Measurements from ENCODE around the gene C1QTNF8. TPM values are rescaled to one million over a fixed set of nuclear protein-coding genes. Genes with fewer than 3 reads are reported as not detected.

The C1QTNF8 gene
- total and polyA plus RNA-seq, 2 of the 8 experiments (the other 6 are each of a cell fraction or from before 2014, with no cell fraction given) = not detected

DNA sequence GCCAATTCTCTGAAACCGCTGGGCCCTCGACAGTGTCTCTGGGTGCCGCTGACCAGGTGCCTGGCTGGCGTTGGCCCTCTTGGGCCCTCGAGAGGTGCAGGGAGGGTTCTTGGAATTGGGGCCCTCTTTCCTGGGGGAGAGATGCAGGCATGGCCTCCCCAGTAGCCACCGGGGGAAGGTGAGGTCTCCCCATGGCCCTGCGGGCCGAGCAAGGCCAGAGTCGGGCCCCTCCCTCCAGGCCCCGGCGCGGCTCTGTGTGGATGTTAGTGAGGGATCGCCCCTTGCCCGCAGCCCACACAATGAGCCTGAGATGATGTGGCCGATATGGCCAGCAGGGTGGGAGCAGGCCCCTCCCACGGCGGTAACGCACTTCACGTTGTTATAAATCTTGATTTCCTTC lies 23.1 kb upstream of the C1QTNF8 start (continued):
- TF ChIP-seq, protein P1, sequence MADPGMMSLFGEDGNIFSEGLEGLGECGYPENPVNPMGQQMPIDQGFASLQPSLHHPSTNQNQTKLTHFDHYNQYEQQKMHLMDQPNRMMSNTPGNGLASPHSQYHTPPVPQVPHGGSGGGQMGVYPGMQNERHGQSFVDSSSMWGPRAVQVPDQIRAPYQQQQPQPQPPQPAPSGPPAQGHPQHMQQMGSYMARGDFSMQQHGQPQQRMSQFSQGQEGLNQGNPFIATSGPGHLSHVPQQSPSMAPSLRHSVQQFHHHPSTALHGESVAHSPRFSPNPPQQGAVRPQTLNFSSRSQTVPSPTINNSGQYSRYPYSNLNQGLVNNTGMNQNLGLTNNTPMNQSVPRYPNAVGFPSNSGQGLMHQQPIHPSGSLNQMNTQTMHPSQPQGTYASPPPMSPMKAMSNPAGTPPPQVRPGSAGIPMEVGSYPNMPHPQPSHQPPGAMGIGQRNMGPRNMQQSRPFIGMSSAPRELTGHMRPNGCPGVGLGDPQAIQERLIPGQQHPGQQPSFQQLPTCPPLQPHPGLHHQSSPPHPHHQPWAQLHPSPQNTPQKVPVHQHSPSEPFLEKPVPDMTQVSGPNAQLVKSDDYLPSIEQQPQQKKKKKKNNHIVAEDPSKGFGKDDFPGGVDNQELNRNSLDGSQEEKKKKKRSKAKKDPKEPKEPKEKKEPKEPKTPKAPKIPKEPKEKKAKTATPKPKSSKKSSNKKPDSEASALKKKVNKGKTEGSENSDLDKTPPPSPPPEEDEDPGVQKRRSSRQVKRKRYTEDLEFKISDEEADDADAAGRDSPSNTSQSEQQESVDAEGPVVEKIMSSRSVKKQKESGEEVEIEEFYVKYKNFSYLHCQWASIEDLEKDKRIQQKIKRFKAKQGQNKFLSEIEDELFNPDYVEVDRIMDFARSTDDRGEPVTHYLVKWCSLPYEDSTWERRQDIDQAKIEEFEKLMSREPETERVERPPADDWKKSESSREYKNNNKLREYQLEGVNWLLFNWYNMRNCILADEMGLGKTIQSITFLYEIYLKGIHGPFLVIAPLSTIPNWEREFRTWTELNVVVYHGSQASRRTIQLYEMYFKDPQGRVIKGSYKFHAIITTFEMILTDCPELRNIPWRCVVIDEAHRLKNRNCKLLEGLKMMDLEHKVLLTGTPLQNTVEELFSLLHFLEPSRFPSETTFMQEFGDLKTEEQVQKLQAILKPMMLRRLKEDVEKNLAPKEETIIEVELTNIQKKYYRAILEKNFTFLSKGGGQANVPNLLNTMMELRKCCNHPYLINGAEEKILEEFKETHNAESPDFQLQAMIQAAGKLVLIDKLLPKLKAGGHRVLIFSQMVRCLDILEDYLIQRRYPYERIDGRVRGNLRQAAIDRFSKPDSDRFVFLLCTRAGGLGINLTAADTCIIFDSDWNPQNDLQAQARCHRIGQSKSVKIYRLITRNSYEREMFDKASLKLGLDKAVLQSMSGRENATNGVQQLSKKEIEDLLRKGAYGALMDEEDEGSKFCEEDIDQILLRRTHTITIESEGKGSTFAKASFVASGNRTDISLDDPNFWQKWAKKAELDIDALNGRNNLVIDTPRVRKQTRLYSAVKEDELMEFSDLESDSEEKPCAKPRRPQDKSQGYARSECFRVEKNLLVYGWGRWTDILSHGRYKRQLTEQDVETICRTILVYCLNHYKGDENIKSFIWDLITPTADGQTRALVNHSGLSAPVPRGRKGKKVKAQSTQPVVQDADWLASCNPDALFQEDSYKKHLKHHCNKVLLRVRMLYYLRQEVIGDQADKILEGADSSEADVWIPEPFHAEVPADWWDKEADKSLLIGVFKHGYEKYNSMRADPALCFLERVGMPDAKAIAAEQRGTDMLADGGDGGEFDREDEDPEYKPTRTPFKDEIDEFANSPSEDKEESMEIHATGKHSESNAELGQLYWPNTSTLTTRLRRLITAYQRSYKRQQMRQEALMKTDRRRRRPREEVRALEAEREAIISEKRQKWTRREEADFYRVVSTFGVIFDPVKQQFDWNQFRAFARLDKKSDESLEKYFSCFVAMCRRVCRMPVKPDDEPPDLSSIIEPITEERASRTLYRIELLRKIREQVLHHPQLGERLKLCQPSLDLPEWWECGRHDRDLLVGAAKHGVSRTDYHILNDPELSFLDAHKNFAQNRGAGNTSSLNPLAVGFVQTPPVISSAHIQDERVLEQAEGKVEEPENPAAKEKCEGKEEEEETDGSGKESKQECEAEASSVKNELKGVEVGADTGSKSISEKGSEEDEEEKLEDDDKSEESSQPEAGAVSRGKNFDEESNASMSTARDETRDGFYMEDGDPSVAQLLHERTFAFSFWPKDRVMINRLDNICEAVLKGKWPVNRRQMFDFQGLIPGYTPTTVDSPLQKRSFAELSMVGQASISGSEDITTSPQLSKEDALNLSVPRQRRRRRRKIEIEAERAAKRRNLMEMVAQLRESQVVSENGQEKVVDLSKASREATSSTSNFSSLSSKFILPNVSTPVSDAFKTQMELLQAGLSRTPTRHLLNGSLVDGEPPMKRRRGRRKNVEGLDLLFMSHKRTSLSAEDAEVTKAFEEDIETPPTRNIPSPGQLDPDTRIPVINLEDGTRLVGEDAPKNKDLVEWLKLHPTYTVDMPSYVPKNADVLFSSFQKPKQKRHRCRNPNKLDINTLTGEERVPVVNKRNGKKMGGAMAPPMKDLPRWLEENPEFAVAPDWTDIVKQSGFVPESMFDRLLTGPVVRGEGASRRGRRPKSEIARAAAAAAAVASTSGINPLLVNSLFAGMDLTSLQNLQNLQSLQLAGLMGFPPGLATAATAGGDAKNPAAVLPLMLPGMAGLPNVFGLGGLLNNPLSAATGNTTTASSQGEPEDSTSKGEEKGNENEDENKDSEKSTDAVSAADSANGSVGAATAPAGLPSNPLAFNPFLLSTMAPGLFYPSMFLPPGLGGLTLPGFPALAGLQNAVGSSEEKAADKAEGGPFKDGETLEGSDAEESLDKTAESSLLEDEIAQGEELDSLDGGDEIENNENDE (IDR thresholded peaks at IDR 0.05; ENCODE audit: insufficient replicate concordance, low read length) = no peak
- TF ChIP-seq, protein P2, sequence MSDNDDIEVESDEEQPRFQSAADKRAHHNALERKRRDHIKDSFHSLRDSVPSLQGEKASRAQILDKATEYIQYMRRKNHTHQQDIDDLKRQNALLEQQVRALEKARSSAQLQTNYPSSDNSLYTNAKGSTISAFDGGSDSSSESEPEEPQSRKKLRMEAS (IDR thresholded peaks at IDR 0.05) = no peak
- no peak for TF ChIP-seq KDM5A (IDR thresholded peaks at IDR 0.05; ENCODE audit: low read length)
- no peak for TF ChIP-seq ASH2L (IDR thresholded peaks at IDR 0.05; ENCODE audit: low read length)
- TF ChIP-seq PHF8 (conservative IDR thresholded peaks at IDR 0.05; ENCODE audit: low read depth, low read length) = no peak
- TF ChIP-seq ZNF274 (IDR thresholded peaks at IDR 0.05; ENCODE audit: borderline replicate concordance, extremely low read depth, low read length) = no peak
- TF ChIP-seq NANOG (IDR thresholded peaks at IDR 0.05; ENCODE audit: insufficient read depth, low read depth, low read length, poor library complexity, severe bottlenecking) = no peak
- no peak for TF ChIP-seq YY1 (IDR thresholded peaks at IDR 0.05; ENCODE audit: low read depth, low read length)
- TF ChIP-seq CREB1 (IDR thresholded peaks at IDR 0.05) = no peak
- no peak for TF ChIP-seq EP300 (IDR thresholded peaks at IDR 0.05; ENCODE audit: borderline replicate concordance in 1 of 2, low read depth in 2 of 2, low read length in 2 of 2)
- no peak for TF ChIP-seq KDM4A (IDR thresholded peaks at IDR 0.05; ENCODE audit: low read depth, low read length, severe bottlenecking)
- no peak for TF ChIP-seq RXRA (IDR thresholded peaks at IDR 0.05; ENCODE audit: insufficient read depth, low read depth, low read length)

All from H1 (cell line).